Activated T-helper 1 cell treated with anti-CD3 and anti-CD28 coated beads, Interleukin-2, amount 50 U/mL, for 16 hours (primary cell): ENCODE measurements around the gene GALNT12.

Experiments used
- DNase-seq, 2 donors: peaks; one replicate each; pipeline ENCODE4 v3.0.0-alpha.2; 2020; ENCODE audit warnings: low read depth in 1 of 2, low spot score in 1 of 2

Gene GALNT12

GRCh38 chr9:98801561-98801960 lies 5.9 kb upstream of the GALNT12 start:
- no peak for DNase-seq

GRCh38 chr9:98801969-98802371 lies 5.5 kb upstream of the GALNT12 start:
- no peak for DNase-seq

- DNase-seq, result no peak
Observed at GRCh38 chr9:98804083-98804482, 3.4 kb upstream of the GALNT12 start.

GRCh38 chr9:98805506-98806272 lies 1.8 kb upstream of the GALNT12 start:
- no peak for DNase-seq

- no peak for DNase-seq
Observed at GRCh38 chr9:98806394-98807035, 955 bp upstream of the GALNT12 start.

- DNase-seq, result no peak
Observed at GRCh38 chr9:98807814-98808195, 335 bp downstream of the GALNT12 start.

- DNase-seq, result no peak
Observed at GRCh38 chr9:98808411-98808815, 943 bp downstream of the GALNT12 start.

- DNase-seq, result no peak
Observed at GRCh38 chr9:98808875-98809274, 1.4 kb downstream of the GALNT12 start.

- no peak for DNase-seq
Observed at GRCh38 chr9:98809311-98810101, 2.0 kb downstream of the GALNT12 start.

- DNase-seq, result no peak
Observed at GRCh38 chr9:98810102-98810842, 2.8 kb downstream of the GALNT12 start.

- DNase-seq, result no peak
Observed at GRCh38 chr9:98811051-98811650, 3.7 kb downstream of the GALNT12 start.

GRCh38 chr9:98815391-98815951 lies 8.0 kb downstream of the GALNT12 start:
- DNase-seq, result no peak

- no peak for DNase-seq
Observed at GRCh38 chr9:98818764-98819163, 11.3 kb downstream of the GALNT12 start.

GRCh38 chr9:98819231-98819630 lies 11.8 kb downstream of the GALNT12 start:
- DNase-seq, result no peak

GRCh38 chr9:98821831-98822230 lies 14.4 kb downstream of the GALNT12 start:
- no peak for DNase-seq

GRCh38 chr9:98822661-98823060 lies 15.2 kb downstream of the GALNT12 start:
- no peak for DNase-seq

- DNase-seq, result no peak
Observed at GRCh38 chr9:98823666-98824334, 16.3 kb downstream of the GALNT12 start.

- DNase-seq, result no peak
Observed at GRCh38 chr9:98825414-98825813, 17.9 kb downstream of the GALNT12 start.

GRCh38 chr9:98826716-98827115 lies 19.2 kb downstream of the GALNT12 start:
- no peak for DNase-seq

- no peak for DNase-seq
Observed at GRCh38 chr9:98829766-98830165, 22.3 kb downstream of the GALNT12 start.
